GM19099 (cell line): ENCODE results near the gene ELAVL4.

Experiments
- POLR2A ChIP-seq: IDR thresholded peaks from 3 replicates; pipeline ENCODE4 v1.6.1; 2011; ENCODE audit warnings: low read depth; ENCODE audit not compliant: insufficient read length; ENCODE audit errors: extremely low read depth

The ELAVL4 gene

GRCh38 chr1:50108497-50109059 is at the start of gene ELAVL4:
Gene ELAVL4 (plus strand): TSS chr1:50108920. CDS start chr1:50109190, 270 bp downstream.
- TF ChIP-seq POLR2A: peak; percentile 28

DNA sequence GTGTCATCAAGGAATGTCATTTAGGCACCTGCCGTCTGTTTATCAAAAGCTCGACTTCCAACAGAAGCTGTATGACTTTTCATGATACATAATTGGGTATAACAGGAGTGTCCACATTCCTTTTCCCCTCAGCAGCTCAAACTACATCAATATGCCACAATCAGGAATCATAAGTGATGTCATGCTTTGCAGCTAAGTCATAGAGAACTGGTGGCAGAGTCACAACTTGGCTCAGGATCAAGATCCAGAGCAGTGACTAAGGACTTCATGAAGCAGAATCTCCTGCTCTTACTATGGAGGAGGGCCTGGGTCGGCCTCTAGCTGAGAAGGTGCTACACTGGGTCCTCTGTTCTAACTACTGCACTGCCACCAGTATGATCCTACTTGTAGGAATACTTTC is 48.4 kb upstream of the ELAVL4 start:
- TF ChIP-seq POLR2A: no peak

DNA sequence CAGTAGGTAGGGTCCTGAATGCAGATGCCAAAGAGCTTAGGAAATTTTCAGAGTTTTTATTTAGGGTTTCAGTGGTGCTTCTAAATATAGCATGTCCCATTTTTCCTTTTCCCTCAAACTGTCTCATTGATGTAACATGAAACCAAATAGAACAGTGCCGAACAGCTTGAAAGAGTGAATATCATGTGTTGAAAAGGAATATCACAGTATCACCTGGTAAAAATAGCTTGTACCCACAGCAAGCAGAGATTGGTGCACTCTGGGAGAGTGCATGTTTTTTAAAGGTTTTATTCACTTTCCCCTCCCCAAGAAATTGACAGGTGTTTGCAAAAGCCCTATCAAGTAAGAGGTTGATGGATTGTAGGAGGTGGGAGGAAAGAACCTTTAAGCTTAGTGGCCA is 41.9 kb upstream of the ELAVL4 start:
- TF ChIP-seq POLR2A: no peak

- TF ChIP-seq POLR2A: no peak
These were observed 33.8 kb upstream of the ELAVL4 start for GRCh38 chr1:50074931-50075330.

- TF ChIP-seq POLR2A: no peak
These were observed 31.4 kb upstream of the ELAVL4 start for GRCh38 chr1:50077273-50077672.

DNA sequence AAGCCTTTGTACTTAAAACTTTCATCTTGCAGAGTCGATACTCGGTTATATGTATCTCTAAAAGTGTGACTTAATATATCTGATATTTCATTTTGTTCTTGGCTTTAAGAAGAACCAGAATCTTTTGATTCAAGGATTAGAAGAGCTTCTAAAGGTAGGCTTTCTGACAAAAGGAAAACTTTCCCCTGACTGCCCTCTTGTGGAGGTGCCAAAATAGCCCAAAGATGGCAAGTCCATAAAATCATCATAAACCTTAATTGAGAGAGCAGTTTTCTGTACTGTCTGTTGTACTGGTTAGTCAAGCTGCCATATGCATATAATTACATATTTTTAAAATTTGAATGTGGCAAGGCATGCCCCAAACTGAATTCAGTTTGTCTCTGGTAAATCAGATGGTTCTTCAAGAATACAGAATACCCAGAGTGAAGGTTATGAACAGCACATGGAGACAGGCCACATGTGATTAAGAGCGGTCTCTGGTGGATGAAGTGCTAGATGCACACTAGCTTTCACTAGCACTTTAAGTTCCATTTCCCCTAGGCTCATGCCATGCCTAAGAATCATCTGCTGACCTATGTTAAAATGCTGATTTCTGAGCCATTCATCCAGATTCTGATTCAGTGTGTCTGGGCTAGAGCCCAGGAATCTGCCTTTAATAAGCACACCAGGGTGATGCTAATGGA is 27.7 kb upstream of the ELAVL4 start:
- no peak for TF ChIP-seq POLR2A

DNA sequence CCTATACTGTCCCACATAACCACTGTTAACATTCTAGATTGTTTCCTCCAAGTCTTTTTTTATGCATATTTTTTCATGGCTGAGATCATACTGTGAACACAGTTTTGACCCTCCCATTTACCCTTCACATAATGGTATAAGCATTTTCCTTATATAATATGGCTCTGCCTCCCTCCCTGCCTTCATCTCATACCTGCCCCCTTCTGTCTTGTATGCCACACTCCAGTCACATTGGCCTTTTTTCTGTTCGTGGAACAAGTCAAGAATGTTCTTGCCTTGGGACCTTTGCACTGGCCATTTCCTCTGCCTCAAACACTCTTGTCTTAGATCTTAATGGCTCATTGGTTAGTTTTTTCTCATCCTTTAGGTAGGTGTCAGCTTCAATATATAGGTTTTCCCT is 24.3 kb upstream of the ELAVL4 start:
- TF ChIP-seq POLR2A: no peak

- no peak for TF ChIP-seq POLR2A
These were observed 17.7 kb upstream of the ELAVL4 start for GRCh38 chr1:50091068-50091467.

DNA sequence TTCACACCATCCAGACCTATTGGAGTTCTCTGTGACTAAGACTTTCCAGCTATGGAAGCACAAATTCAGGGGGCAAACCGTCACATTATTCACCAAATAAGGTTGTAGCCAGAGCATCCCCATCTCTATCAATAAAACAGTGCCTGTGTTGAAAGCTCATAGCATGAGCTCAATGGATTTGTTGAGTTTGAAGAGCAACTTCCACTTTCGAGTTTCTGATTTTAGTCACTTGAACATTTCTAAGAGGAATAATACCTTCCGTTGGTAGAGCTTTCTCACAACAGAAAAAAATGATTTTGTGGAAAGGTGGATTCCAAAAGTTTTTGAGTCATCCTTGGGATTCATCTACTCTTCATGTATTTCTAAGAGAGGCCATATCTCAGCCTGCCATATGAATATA is 13.0 kb upstream of the ELAVL4 start:
- TF ChIP-seq POLR2A: no peak

DNA sequence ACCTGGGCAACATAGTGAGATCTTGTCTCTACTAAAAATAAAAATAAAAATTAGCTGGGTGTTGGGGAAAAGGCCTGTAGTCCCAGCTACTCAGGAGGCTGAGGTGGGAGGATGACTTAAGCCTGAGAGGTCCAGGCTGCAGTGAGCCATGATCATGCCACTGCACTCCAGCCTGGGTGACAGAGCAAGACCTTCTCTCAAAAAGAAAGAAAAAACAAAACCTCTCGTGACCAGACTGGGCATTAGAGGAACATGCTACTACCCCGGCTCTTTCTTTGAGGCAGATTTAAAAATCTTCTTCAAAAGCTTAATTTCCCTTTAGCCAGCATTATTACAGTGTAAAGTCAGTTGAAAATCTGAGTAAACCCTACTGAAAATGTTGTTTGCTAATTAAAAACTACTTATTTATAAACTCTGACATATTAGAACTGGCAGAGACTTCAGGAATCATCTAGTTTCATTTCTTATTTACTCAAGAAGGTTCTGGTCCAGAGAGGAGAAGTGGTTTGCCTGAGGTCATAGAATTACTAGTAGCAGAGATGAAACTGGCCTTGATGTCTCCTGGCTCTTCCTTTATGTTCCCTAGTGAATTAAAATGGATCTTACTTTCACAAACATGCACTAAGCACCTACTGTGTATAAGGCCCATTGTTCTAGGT is 11.6 kb upstream of the ELAVL4 start:
- no peak for TF ChIP-seq POLR2A

DNA sequence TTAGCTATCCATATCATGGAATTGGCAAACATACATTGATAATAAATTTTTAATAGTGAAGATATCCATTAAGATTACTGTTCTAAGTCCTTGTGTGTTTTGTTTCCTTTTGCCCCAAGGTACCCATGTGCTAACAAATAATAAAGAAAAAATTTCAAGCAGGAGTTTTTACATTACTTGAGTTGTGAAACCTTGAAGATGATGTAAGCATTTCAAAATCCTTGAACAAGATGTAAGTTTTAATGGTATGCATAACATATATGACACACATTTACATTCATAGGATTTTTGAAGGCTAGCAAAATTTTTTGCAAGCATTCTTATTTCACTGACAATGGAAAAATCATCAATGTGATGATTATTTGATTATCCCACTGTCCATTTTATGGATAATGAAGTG is 10.9 kb upstream of the ELAVL4 start:
- TF ChIP-seq POLR2A: no peak

GRCh38 chr1:50098591-50099021 is 10.1 kb upstream of the ELAVL4 start:
- no peak for TF ChIP-seq POLR2A

DNA sequence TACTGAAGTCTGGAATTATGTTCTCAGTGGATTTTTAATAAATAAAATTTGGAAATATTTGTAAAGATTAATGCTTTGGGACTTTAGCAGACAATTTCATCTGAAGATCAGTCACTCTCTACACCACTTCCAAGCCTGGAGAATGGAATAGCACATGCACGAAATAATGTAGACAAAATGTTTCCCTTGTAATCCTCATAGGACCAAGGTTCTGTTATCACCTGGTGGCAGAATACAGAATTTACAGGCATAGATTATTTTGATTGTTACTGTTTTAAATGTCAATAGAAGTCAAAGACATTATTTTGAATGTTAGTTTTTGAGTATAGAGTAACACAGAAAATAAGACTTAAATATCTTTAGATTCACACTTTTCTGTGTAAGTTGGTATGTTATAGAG is 9.1 kb upstream of the ELAVL4 start:
- no peak for TF ChIP-seq POLR2A

DNA sequence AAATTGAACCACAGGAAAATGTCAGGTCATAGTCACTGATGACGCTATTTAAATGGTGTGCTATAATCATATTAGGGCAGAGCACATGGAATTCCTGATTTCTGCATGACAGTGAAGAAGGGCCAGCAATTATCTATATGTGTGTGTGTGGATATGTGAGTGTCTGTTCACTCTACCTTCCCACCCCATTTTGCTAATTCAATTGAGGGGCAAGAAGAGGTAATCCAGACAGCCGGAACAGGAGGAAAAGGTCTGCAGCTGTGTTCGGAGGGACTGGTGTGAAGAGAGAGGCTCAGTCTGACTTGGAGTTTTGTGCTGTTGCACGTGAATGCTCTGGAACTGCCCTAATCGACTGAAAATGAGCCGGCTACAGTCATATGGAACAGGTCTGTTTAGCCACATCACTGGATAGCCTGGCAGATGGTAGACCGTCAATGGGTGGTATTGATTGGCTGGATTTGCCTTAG is 5.1 kb upstream of the ELAVL4 start:
- no peak for TF ChIP-seq POLR2A

GRCh38 chr1:50105433-50105832 is 3.3 kb upstream of the ELAVL4 start:
- no peak for TF ChIP-seq POLR2A
